Nephron (organoid): ENCODE measurements around the gene CLMN.

Experiments used
- H3K27ac Mint-ChIP-seq, 3 experiments: 2 replicates each; pipeline ENCODE4 v1.8.0; 2020; ENCODE audit warnings: mixed read lengths in 3 of 3, mild to moderate bottlenecking in 2 of 3, moderate library complexity in 1 of 3
- H3K27me3 Mint-ChIP-seq: 2 replicates; pipeline ENCODE4 v1.8.0; 2021; ENCODE audit warnings: low read depth, mild to moderate bottlenecking, moderate library complexity, mixed read lengths
- H3K36me3 Mint-ChIP-seq: 2 replicates; pipeline ENCODE4 v1.8.0; 2020; ENCODE audit warnings: low read depth, mixed read lengths
- H3K4me1 Mint-ChIP-seq: 2 replicates; pipeline ENCODE4 v1.8.0; 2020; ENCODE audit warnings: mixed read lengths
- H3K4me3 Mint-ChIP-seq, 3 experiments: 2 replicates each; pipeline ENCODE4 v1.8.0; 2020; ENCODE audit warnings: mild to moderate bottlenecking in 3 of 3, mixed read lengths in 3 of 3, moderate library complexity in 2 of 3
- H3K9me3 Mint-ChIP-seq: 2 replicates; pipeline ENCODE4 v1.8.0; 2020; ENCODE audit warnings: mixed read lengths
- CTCF ChIP-seq, 3 experiments: fragments of 200-600 bp; sonication (generic); IDR thresholded peaks; one replicate each; pipeline ENCODE4 v1.5.0; 2021; ENCODE audit warnings: antibody characterized with exemption in 3 of 3; ENCODE audit not compliant: unreplicated experiment in 3 of 3

CLMN gene

GRCh38 chr14:95133282-95133681 lies 186.4 kb downstream of the CLMN start:
- TF ChIP-seq CTCF (IDR thresholded peaks at IDR 0.05; ENCODE audit: unreplicated experiment in 3 of 3), result no peak
- Mint-ChIP-seq H3K4me3 (no peak overlapping the region), H3K27me3 (no peaks in the 10 kb centered on the region), H3K27ac (peak overlapping the region in 1 of 3 experiments; percentile 7), H3K9me3 (no peaks in the 10 kb centered on the region), H3K36me3 (peaks cover 56% of the 10 kb centered on the region), H3K4me1 (peaks cover 21% of the 10 kb centered on the region)

GRCh38 chr14:95132760-95133159 lies 186.9 kb downstream of the CLMN start:
- Mint-ChIP-seq H3K4me1 (peaks cover 17% of the 10 kb centered on the region), H3K27me3 (no peaks in the 10 kb centered on the region), H3K36me3 (peaks cover 57% of the 10 kb centered on the region), H3K9me3 (no peaks in the 10 kb centered on the region), H3K4me3 (no peak overlapping the region), H3K27ac (peak overlapping the region in 1 of 3 experiments; percentile 7)
- no peak for TF ChIP-seq CTCF (IDR thresholded peaks at IDR 0.05; ENCODE audit: unreplicated experiment in 3 of 3)
